GM12878 (cell line): ENCODE data around the gene TAPBPL. TPM values are rescaled to one million over a fixed set of nuclear protein-coding genes. Genes with fewer than 3 reads are reported as not detected.
"Not testable (repeated sequence)": the region's sequence is repeated elsewhere in the genome, so short reads cannot be mapped to it uniquely, and the experiment has no call there.

ENCODE experiments used
- ATAC-seq: fragments of 200-7000 bp; cut with Tn5 transposase; 3 replicates; pipeline ENCODE4 v1.9.1; 2020; ENCODE audit warnings: mild to moderate bottlenecking, moderate library complexity
- BruUV-seq: library from RNA; stranded (reverse); fragments of 400-500 nt; replicated peaks from 2 replicates; lab custom pipeline; 2021; lab: Mats Ljungman, UMichigan
- CTCF ChIA-PET: fragments of 300-600 bp; sonication (Branson Sonifier 250); formaldehyde crosslinking; extraction: SDS; loops from one replicate; lab custom pipeline; 2021; ENCODE audit warnings: inconsistent platforms; lab: Yijun Ruan, JAX
- POLR2A ChIA-PET: fragments of 350-600 bp; formaldehyde crosslinking; extraction: SDS; loops from one replicate; lab custom pipeline; 2021; ENCODE audit warnings: inconsistent platforms; lab: Charles Lee
- RAD21 ChIA-PET: fragments of 300-600 bp; sonication (Branson Sonifier 250); formaldehyde crosslinking; loops from one replicate; lab custom pipeline; 2023; ENCODE audit warnings: antibody characterized with exemption; ENCODE audit not compliant: unreplicated experiment; lab: Charles Lee
- SMC1A ChIA-PET: fragments of 300-600 bp; sonication (Branson Sonifier 250); formaldehyde crosslinking; loops from one replicate; lab custom pipeline; 2023; ENCODE audit not compliant: unreplicated experiment, uncharacterized antibody; lab: Charles Lee
- DNase-seq: peaks from one replicate; pipeline ENCODE4 v3.0.0-alpha.2; 2011; ENCODE audit warnings: low read depth, low spot score
- FAIRE-seq: peaks from 3 replicates; lab custom pipeline; 2011; peaks lifted over from hg19 to GRCh38; lab: Jason Lieb, UNC
- H2AFZ ChIP-seq: 2 replicates; pipeline ENCODE4 v1.6.0; 2011; ENCODE audit warnings: low read depth, low read length, control low read depth; ENCODE audit not compliant: control insufficient read depth
- H3K27ac ChIP-seq: 2 replicates; pipeline ENCODE4 v1.5.1; 2011; ENCODE audit warnings: control low read depth; ENCODE audit not compliant: control insufficient read depth, insufficient read depth
- H3K27me3 ChIP-seq, 2 experiments: replicated peaks in 1 of 2; 2 replicates each; pipeline versions ENCODE4 v1.6.0 to v1.6.1; 2011; ENCODE audit warnings: low read length in 1 of 2; ENCODE audit not compliant: control insufficient read depth in 2 of 2, insufficient read depth in 2 of 2
- H3K36me3 ChIP-seq, 2 experiments: 2 replicates each; pipeline ENCODE4 v1.5.1; 2011; ENCODE audit warnings: low read length in 1 of 2; ENCODE audit not compliant: control insufficient read depth in 2 of 2, insufficient read depth in 2 of 2
- H3K4me1 ChIP-seq: 2 replicates; pipeline ENCODE4 v1.6.1; 2011; ENCODE audit warnings: mild to moderate bottlenecking, low read length, moderate library complexity, mixed read lengths; ENCODE audit not compliant: control insufficient read depth, insufficient read depth
- H3K4me2 ChIP-seq: 2 replicates; pipeline ENCODE4 v1.6.0; 2011; ENCODE audit warnings: control low read depth; ENCODE audit not compliant: control insufficient read depth, insufficient read depth
- H3K4me3 ChIP-seq: fragments of 200-600 bp; sonication (generic); 2 replicates; pipeline ENCODE4 v1.5.1; 2016
- H3K79me2 ChIP-seq: 2 replicates; pipeline ENCODE4 v1.6.0; 2011; ENCODE audit warnings: low read length; ENCODE audit not compliant: control insufficient read depth, insufficient read depth
- H3K9ac ChIP-seq: 2 replicates; pipeline ENCODE4 v1.8.0; 2011; ENCODE audit warnings: low read length, control low read depth, mixed read lengths; ENCODE audit not compliant: control insufficient read depth, insufficient read depth
- H3K9me3 ChIP-seq: replicated peaks from 3 replicates; pipeline ENCODE4 v1.5.1; 2011; ENCODE audit warnings: mild to moderate bottlenecking, low read length; ENCODE audit not compliant: control insufficient read depth, insufficient read depth
- H4K20me1 ChIP-seq: 2 replicates; pipeline ENCODE4 v1.6.0; 2011; ENCODE audit not compliant: control insufficient read depth, insufficient read depth
- EZH2 ChIP-seq: IDR thresholded peaks from 2 replicates; pipeline ENCODE4 v1.6.1; 2012; ENCODE audit warnings: low read depth, mild to moderate bottlenecking, control low read depth, inconsistent platforms, low read length, borderline replicate concordance; ENCODE audit not compliant: control insufficient read depth
- GATAD2B ChIP-seq: fragments of 450-650 bp; conservative IDR thresholded peaks from 2 replicates; pipeline ENCODE4 v1.6.1; 2017; ENCODE audit warnings: low read depth, mild to moderate bottlenecking, moderate library complexity
- IRF4 ChIP-seq: IDR thresholded peaks from 2 replicates; pipeline ENCODE4 v1.6.1; 2011; ENCODE audit warnings: low read depth, low read length
- MAX ChIP-seq: IDR thresholded peaks from 2 replicates; pipeline ENCODE4 v1.6.1; 2012; ENCODE audit warnings: low read depth, low read length, improper control_type of control experiment
- NFIC ChIP-seq: IDR thresholded peaks from 2 replicates; pipeline ENCODE4 v1.6.1; 2012; ENCODE audit warnings: low read depth, mild to moderate bottlenecking, inconsistent platforms, low read length, moderate library complexity
- RBBP5 ChIP-seq: fragments of 200-600 bp; sonication (generic); conservative IDR thresholded peaks from 2 replicates; pipeline ENCODE4 v1.6.1; 2016
- RELA ChIP-seq: fragments of 450-650 bp; IDR thresholded peaks from 2 replicates; pipeline ENCODE4 v1.8.0; 2014; ENCODE audit warnings: borderline replicate concordance; ENCODE audit not compliant: partially characterized antibody
- RELB ChIP-seq: fragments of 450-650 bp; IDR thresholded peaks from 2 replicates; pipeline ENCODE4 v1.6.1; 2017; ENCODE audit warnings: low read depth, mild to moderate bottlenecking, moderate library complexity
- SMAD1 ChIP-seq: fragments of 450-650 bp; IDR thresholded peaks from 2 replicates; pipeline ENCODE4 v1.6.1; 2018; ENCODE audit warnings: mild to moderate bottlenecking, low read depth; ENCODE audit not compliant: partially characterized antibody
- STAT3 ChIP-seq: IDR thresholded peaks from 2 replicates; pipeline ENCODE4 v1.6.1; 2011; ENCODE audit warnings: low read depth, low read length, improper control_type of control experiment
- USF2 ChIP-seq: IDR thresholded peaks from 2 replicates; pipeline ENCODE4 v1.6.1; 2011; ENCODE audit warnings: low read depth, low read length, improper control_type of control experiment, borderline replicate concordance
- YBX1 ChIP-seq: fragments of 450-650 bp; IDR thresholded peaks from 2 replicates; pipeline ENCODE4 v1.6.1; 2016; ENCODE audit warnings: antibody characterized with exemption
- YY1 ChIP-seq: IDR thresholded peaks from 2 replicates; pipeline ENCODE4 v1.6.1; 2011; ENCODE audit warnings: low read depth, mild to moderate bottlenecking, low read length
- WGBS: methylation state at CpG from one replicate; pipeline ENCODE4 v1.1.6; 2016; ENCODE audit warnings: low lambda C conversion rate; ENCODE audit not compliant: insufficient replicate concordance, insufficient coverage; ENCODE audit errors: missing lambda C conversion rate; 5-methylcytosine and 5-hydroxymethylcytosine counted together
- in situ Hi-C: fragments of 300-500 bp; cut with MboI; formaldehyde crosslinking; loops from 9 replicates; pipeline ENCODE4 v1.14.3; 2018; ENCODE audit warnings: mixed read lengths
- intact Hi-C: fragments of 100-400 bp; cut with micrococcal nuclease; formaldehyde crosslinking; loops from one replicate; pipeline ENCODE4 v1.14.2; 2022; ENCODE audit not compliant: unreplicated experiment
- polyA plus RNA-seq, 11 experiments: library from polyadenylated mRNA; depleted of rRNA in 4 of 11; unstranded in 6 of 11; stranded (reverse) in 5 of 11; fragments of >200 nt; fragmentation: Nextera tagmentation in 4 of 11; fragmentation: Illumina TruSeq in 1 of 11; extraction: Ambion mirVana in 4 of 11; extraction: Trizol in 1 of 11; gene quantifications; 1 replicate in 1 of 11; 2 replicates in 10 of 11; pipeline versions ENCODE4 v1.2.1 to v1.2.3, GENCODE V29; 2011 to 2016; ENCODE audit warnings: inconsistent platforms in 2 of 11, missing spikeins in 2 of 11, low read depth in 1 of 11
- total RNA-seq, 4 experiments: library from RNA; depleted of rRNA in 3 of 4; stranded (reverse); fragments of >200 nt in 3 of 4; fragmentation: Illumina TruSeq in 1 of 4; extraction: Trizol in 1 of 4; gene quantifications; 2 replicates each; pipeline versions ENCODE4 v1.2.1 to v1.2.3, GENCODE V29; 2013 to 2021

TAPBPL gene
- total and polyA plus RNA-seq, 10 of the 15 experiments (the other 5 are each of a cell fraction or from before 2014, with no cell fraction given): 12.4 to 45.0 (median 29.9) TPM

- intact Hi-C loops, FAIRE-seq, BruUV-seq, H3K79me2 ChIP-seq, H3K9me3 ChIP-seq, DNase-seq, H3K9ac ChIP-seq, H3K4me2 ChIP-seq, H3K4me3 ChIP-seq, SMC1A ChIA-PET, H3K27ac ChIP-seq, H2AFZ ChIP-seq, H3K27me3 ChIP-seq, RAD21 ChIA-PET, H4K20me1 ChIP-seq, in situ Hi-C loops, CTCF ChIA-PET, POLR2A ChIA-PET, H3K36me3 ChIP-seq, ATAC-seq: not testable (repeated sequence)
- peaks cover 12% of the 10 kb centered on the region for H3K4me1 ChIP-seq
- WGBS: 76% methylated on average over 30 of the region's 48 CpGs
Observed at GRCh38 chr12:6475233-6475975, 23.6 kb downstream of the TAPBPL start.

GRCh38 chr12:6476489-6476888 lies 24.6 kb downstream of the TAPBPL start:
- ChIA-PET RAD21 (no interaction called here), SMC1A (no interaction called here), CTCF (no interaction called here), POLR2A (interaction anchor here (0.5 kb wide), 1 partner anchor 19 kb away, joined by 3 read pairs; no protein-coding TSS in a partner anchor)
- FAIRE-seq: no peak
- ATAC-seq: no peak
- intact Hi-C loops (no loop called here), in situ Hi-C loops (no loop called here)
- H3K9ac ChIP-seq: no peak overlapping the region
- H3K4me3 ChIP-seq: no peak overlapping the region
- no peak for DNase-seq
- no peaks in the 10 kb centered on the region; the same call in 2 of the 3 replicates for H3K9me3 ChIP-seq
- no peaks in the 10 kb centered on the region for H4K20me1 ChIP-seq
- no peaks in the 10 kb centered on the region for H3K79me2 ChIP-seq
- peaks cover 7% of the 10 kb centered on the region for H3K4me1 ChIP-seq
- H2AFZ ChIP-seq: no peak overlapping the region
- no peaks in the 10 kb centered on the region for H3K36me3 ChIP-seq
- no peak overlapping the region for H3K27ac ChIP-seq
- no TSS peak for BruUV-seq
- 37% methylated on average over 3 of the region's 3 CpGs for WGBS
- H3K4me2 ChIP-seq: no peak overlapping the region
- H3K27me3 ChIP-seq: no peaks in the 10 kb centered on the region
- TF ChIP-seq EZH2 (no peak), RBBP5 (no peak), IRF4 (no peak), USF2 (no peak), YBX1 (no peak), GATAD2B (no peak), MAX (no peak), NFIC (no peak), STAT3 (no peak), SMAD1 (no peak), RELA (no peak), RELB (no peak), YY1 (no peak)
